ENCODE data around the gene FBRSL1. TPM values are rescaled to one million over a fixed set of nuclear protein-coding genes. Genes with fewer than 3 reads are reported as not detected.

Gene FBRSL1
- total RNA-seq, 4 donors from 2014 or later: 23.3 to 306 (median 49.7) TPM

GRCh38 chr12:132527883-132528264, 37.9 kb downstream of the FBRSL1 start:
- DNase-seq: no peak
- Histone ChIP-seq H3K4me1 (no peaks in the 10 kb centered on the region), H3K36me3 (no peaks in the 10 kb centered on the region), H3K27ac (no peak overlapping the region), H3K9me3 (no peaks in the 10 kb centered on the region), H3K4me3 (no peak overlapping the region), H3K27me3 (no peaks in the 10 kb centered on the region)
- intact Hi-C loops (cut with DNase I; ENCODE audit: low total_unique reads) (loop anchor here (10.0 kb wide), 1 partner anchor 113 kb away; no protein-coding TSS in a partner anchor), in situ Hi-C loops (cut with MboI; ENCODE audit: low pct_ligation_motif_present in 1 of 4, low pct_unique_long_range_greater_than_20kb in 1 of 4, low sequenced_read_pairs in 3 of 4) (loop anchor here in 2 of 4 donors (25.0 kb wide), 1 partner anchor 116 kb away; no protein-coding TSS in a partner anchor)
- WGBS, 2 donors (ENCODE audit: low coverage in 1 of 2): 92% methylated on average over 11 of the region's 11 CpGs; no CpG with 5 or more reads in 1 of the 2 donors
- no peak for TF ChIP-seq EP300 (IDR thresholded peaks at IDR 0.05; ENCODE audit: low read depth)
- TF ChIP-seq CTCF (IDR thresholded peaks at IDR 0.05): no peak
- TF ChIP-seq POLR2AphosphoS5 (IDR thresholded peaks at IDR 0.05): no peak
- TF ChIP-seq POLR2A (IDR thresholded peaks at IDR 0.05): no peak

- intact Hi-C loops (cut with DNase I; ENCODE audit: low total_unique reads): loop anchor here (10.0 kb wide), 1 partner anchor 114 kb away; no protein-coding TSS in a partner anchor
- in situ Hi-C loops (cut with MboI; ENCODE audit: low pct_ligation_motif_present in 1 of 4, low pct_unique_long_range_greater_than_20kb in 1 of 4, low sequenced_read_pairs in 3 of 4): loop anchor here in 2 of 4 donors (25.0 kb wide), 1 partner anchor 116 kb away; no protein-coding TSS in a partner anchor
- H3K4me1 ChIP-seq: no peaks in the 10 kb centered on the region
- no peak for DNase-seq
- no peaks in the 10 kb centered on the region for H3K9me3 ChIP-seq
- no peaks in the 10 kb centered on the region for H3K27me3 ChIP-seq
- WGBS, 2 donors (ENCODE audit: low coverage in 1 of 2): 66% methylated on average over 21 of the region's 21 CpGs; no CpG with 5 or more reads in 1 of the 2 donors
- no peak overlapping the region for H3K27ac ChIP-seq
- no peak for TF ChIP-seq POLR2AphosphoS5 (IDR thresholded peaks at IDR 0.05)
- no peak for TF ChIP-seq CTCF (IDR thresholded peaks at IDR 0.05)
- TF ChIP-seq POLR2A (IDR thresholded peaks at IDR 0.05): no peak
- TF ChIP-seq EP300 (IDR thresholded peaks at IDR 0.05; ENCODE audit: low read depth): no peak
- no peaks in the 10 kb centered on the region for H3K36me3 ChIP-seq
- no peak overlapping the region for H3K4me3 ChIP-seq
Observed at GRCh38 chr12:132528564-132529106, 38.7 kb downstream of the FBRSL1 start.

- DNase-seq: no peak
- 99 to 100% methylated on average over 1 to 6 of the region's 11 CpGs for WGBS, 2 donors (ENCODE audit: low coverage in 1 of 2)
- no peak for TF ChIP-seq EP300 (IDR thresholded peaks at IDR 0.05; ENCODE audit: low read depth)
- TF ChIP-seq POLR2AphosphoS5 (IDR thresholded peaks at IDR 0.05): no peak
- TF ChIP-seq POLR2A (IDR thresholded peaks at IDR 0.05): no peak
- no peak for TF ChIP-seq CTCF (IDR thresholded peaks at IDR 0.05)
- Histone ChIP-seq H3K4me1 (no peaks in the 10 kb centered on the region), H3K27me3 (no peaks in the 10 kb centered on the region), H3K27ac (no peak overlapping the region), H3K36me3 (no peaks in the 10 kb centered on the region), H3K9me3 (no peaks in the 10 kb centered on the region), H3K4me3 (no peak overlapping the region)
- in situ Hi-C loops (cut with MboI; ENCODE audit: low pct_ligation_motif_present in 1 of 4, low pct_unique_long_range_greater_than_20kb in 1 of 4, low sequenced_read_pairs in 3 of 4) (loop anchor here in 2 of 4 donors (25.0 kb wide), 1 partner anchor 117 kb away; no protein-coding TSS in a partner anchor), intact Hi-C loops (cut with DNase I; ENCODE audit: low total_unique reads) (loop anchor here (10.0 kb wide), 1 partner anchor 114 kb away; no protein-coding TSS in a partner anchor)
Observed at GRCh38 chr12:132529156-132529839, 39.3 kb downstream of the FBRSL1 start.

GRCh38 chr12:132529906-132530305, 40.0 kb downstream of the FBRSL1 start:
- H3K4me1 ChIP-seq: no peaks in the 10 kb centered on the region
- no peaks in the 10 kb centered on the region for H3K27me3 ChIP-seq
- in situ Hi-C loops (cut with MboI; ENCODE audit: low pct_ligation_motif_present in 1 of 4, low pct_unique_long_range_greater_than_20kb in 1 of 4, low sequenced_read_pairs in 3 of 4): loop anchor here in 2 of 4 donors (25.0 kb wide), 1 partner anchor 118 kb away; no protein-coding TSS in a partner anchor
- H3K9me3 ChIP-seq: no peaks in the 10 kb centered on the region
- H3K27ac ChIP-seq: no peak overlapping the region
- TF ChIP-seq POLR2A (IDR thresholded peaks at IDR 0.05) (no peak), EP300 (IDR thresholded peaks at IDR 0.05; ENCODE audit: low read depth) (no peak), CTCF (IDR thresholded peaks at IDR 0.05) (no peak), POLR2AphosphoS5 (IDR thresholded peaks at IDR 0.05) (no peak)
- DNase-seq: no peak
- no peak overlapping the region for H3K4me3 ChIP-seq
- H3K36me3 ChIP-seq: no peaks in the 10 kb centered on the region
- intact Hi-C loops (cut with DNase I; ENCODE audit: low total_unique reads): loop anchor here (10.0 kb wide), 1 partner anchor 115 kb away; no protein-coding TSS in a partner anchor
- WGBS, 2 donors (ENCODE audit: low coverage in 1 of 2): 90% methylated on average over 10 of the region's 10 CpGs; no CpG with 5 or more reads in 1 of the 2 donors

Data from transverse colon (tissue), 4 donors.